Vagina (tissue), 2 donors: ENCODE results near the gene MDK. TPM values are rescaled to one million over a fixed set of nuclear protein-coding genes. Genes with fewer than 3 reads are reported as not detected.

ENCODE experiments used
- DNase-seq, 2 donors: peaks; one replicate each; pipeline ENCODE4 v3.0.0-alpha.2; 2017; ENCODE audit errors: extremely low spot score in 2 of 2
- H3K27ac ChIP-seq: fragments of 200-600 bp; sonication (generic); one replicate; pipeline ENCODE4 v1.5.1; 2019
- H3K27me3 ChIP-seq: fragments of 200-600 bp; sonication (generic); one replicate; pipeline ENCODE4 v1.5.1; 2019
- H3K36me3 ChIP-seq, 2 donors: fragments of 200-600 bp; sonication (generic); one replicate each; pipeline ENCODE4 v1.5.1; 2017 to 2019
- H3K4me1 ChIP-seq: fragments of 200-600 bp; sonication (generic); one replicate; pipeline ENCODE4 v1.5.1; 2019
- H3K4me3 ChIP-seq, 2 donors: fragments of 200-600 bp; sonication (generic); 1 replicate in 1 of 2; 2 replicates in 1 of 2; pipeline ENCODE4 v1.5.1; 2016 to 2019
- H3K9me3 ChIP-seq: fragments of 200-600 bp; sonication (generic); one replicate; pipeline ENCODE4 v1.5.1; 2019
- CTCF ChIP-seq, 3 experiments: fragments of 450-650 bp in 2 of 3; fragments of 200-600 bp in 1 of 3; sonication (generic) in 1 of 3; IDR thresholded peaks; one replicate each; pipeline ENCODE4 v1.5.1; 2017 to 2019; ENCODE audit warnings: antibody characterized with exemption in 3 of 3, mild to moderate bottlenecking in 2 of 3, moderate library complexity in 2 of 3
- POLR2A ChIP-seq, 2 donors: fragments of 450-650 bp; IDR thresholded peaks; one replicate each; pipeline ENCODE4 v1.6.1; 2017; ENCODE audit warnings: antibody characterized with exemption in 2 of 2, mild to moderate bottlenecking in 2 of 2, moderate library complexity in 2 of 2
- POLR2AphosphoS5 ChIP-seq, 2 donors: sonication (generic); formaldehyde crosslinking; IDR thresholded peaks; one replicate each; pipeline ENCODE4 v1.9.0; 2017; ENCODE audit warnings: antibody characterized with exemption in 2 of 2, mild to moderate bottlenecking in 2 of 2, low read depth in 1 of 2; ENCODE audit not compliant: insufficient read depth in 1 of 2
- intact Hi-C: fragments of 100-400 bp; cut with DNase I; formaldehyde crosslinking; loops from one replicate; pipeline ENCODE4 v1.15.1; 2023
- total RNA-seq: library from RNA; depleted of rRNA; stranded (reverse); fragments of >200 nt; gene quantifications from one replicate; pipeline ENCODE4 v1.2.3, GENCODE V29; 2016

Gene MDK
- total RNA-seq, 1 donor from 2014 or later: 142 TPM

- no peaks in the 10 kb centered on the region for H3K9me3 ChIP-seq
Observed at GRCh38 chr11:46338636-46338987, 42.9 kb upstream of the MDK start.

GRCh38 chr11:46338988-46339666 is 42.3 kb upstream of the MDK start:
- Histone ChIP-seq H3K27ac (peak overlapping the region; percentile 71), H3K4me3 (peak overlapping the region; percentile 27 to 33), H3K9me3 (no peaks in the 10 kb centered on the region), H3K4me1 (peaks cover 26% of the 10 kb centered on the region), H3K27me3 (peaks cover under 1% of the 10 kb centered on the region), H3K36me3 (no peaks in the 10 kb centered on the region)
- TF ChIP-seq POLR2A (IDR thresholded peaks at IDR 0.05) (no peak), POLR2AphosphoS5 (IDR thresholded peaks at IDR 0.05; ENCODE audit: insufficient read depth in 1 of 2, low read depth in 1 of 2) (peak in 1 of 2 donors; percentile 37)
- DNase-seq: no peak
- intact Hi-C loops: no loop called here

More at GRCh38 chr11:46338636-46338987, 42.9 kb upstream of the MDK start:
- intact Hi-C loops: no loop called here
- Histone ChIP-seq H3K36me3 (no peaks in the 10 kb centered on the region), H3K4me1 (peaks cover 29% of the 10 kb centered on the region), H3K27me3 (peaks cover 4% of the 10 kb centered on the region), H3K27ac (peak overlapping the region; percentile 71), H3K4me3 (peak overlapping the region; percentile 27 to 33)
- no peak for TF ChIP-seq POLR2AphosphoS5 (IDR thresholded peaks at IDR 0.05; ENCODE audit: insufficient read depth in 1 of 2, low read depth in 1 of 2)
- no peak for DNase-seq

GRCh38 chr11:46339816-46340215 is 41.7 kb upstream of the MDK start:
- no peaks in the 10 kb centered on the region for H3K9me3 ChIP-seq
- H3K27me3 ChIP-seq: no peaks in the 10 kb centered on the region
- TF ChIP-seq POLR2A (IDR thresholded peaks at IDR 0.05) (no peak), CTCF (IDR thresholded peaks at IDR 0.05) (no peak), POLR2AphosphoS5 (IDR thresholded peaks at IDR 0.05; ENCODE audit: insufficient read depth in 1 of 2, low read depth in 1 of 2) (no peak)
- H3K36me3 ChIP-seq: no peaks in the 10 kb centered on the region
- intact Hi-C loops: no loop called here
- peaks cover 26% of the 10 kb centered on the region for H3K4me1 ChIP-seq
- no peak overlapping the region for H3K4me3 ChIP-seq
- DNase-seq: no peak
- peak overlapping the region; percentile 71 for H3K27ac ChIP-seq

GRCh38 chr11:46341454-46341853 is 40.0 kb upstream of the MDK start:
- no peak for DNase-seq
- TF ChIP-seq CTCF (IDR thresholded peaks at IDR 0.05) (no peak), POLR2A (IDR thresholded peaks at IDR 0.05) (no peak), POLR2AphosphoS5 (IDR thresholded peaks at IDR 0.05; ENCODE audit: insufficient read depth in 1 of 2, low read depth in 1 of 2) (no peak)
- Histone ChIP-seq H3K27me3 (no peaks in the 10 kb centered on the region), H3K9me3 (no peaks in the 10 kb centered on the region), H3K4me3 (no peak overlapping the region), H3K27ac (no peak overlapping the region), H3K4me1 (peaks cover 33% of the 10 kb centered on the region), H3K36me3 (no peaks in the 10 kb centered on the region)
- intact Hi-C loops: no loop called here

GRCh38 chr11:46342239-46342638 is 39.2 kb upstream of the MDK start:
- H3K4me3 ChIP-seq: no peak overlapping the region
- TF ChIP-seq POLR2A (IDR thresholded peaks at IDR 0.05): no peak
- no peak overlapping the region for H3K27ac ChIP-seq
- H3K4me1 ChIP-seq: peaks cover 39% of the 10 kb centered on the region
- no peaks in the 10 kb centered on the region for H3K27me3 ChIP-seq
- no peak for DNase-seq
- H3K9me3 ChIP-seq: no peaks in the 10 kb centered on the region
- H3K36me3 ChIP-seq: no peaks in the 10 kb centered on the region
- intact Hi-C loops: no loop called here

GRCh38 chr11:46343520-46343919 is 37.9 kb upstream of the MDK start:
- Histone ChIP-seq H3K4me1 (peaks cover 42% of the 10 kb centered on the region), H3K27ac (no peak overlapping the region), H3K27me3 (no peaks in the 10 kb centered on the region), H3K4me3 (no peak overlapping the region), H3K36me3 (no peaks in the 10 kb centered on the region), H3K9me3 (no peaks in the 10 kb centered on the region)
- TF ChIP-seq POLR2AphosphoS5 (IDR thresholded peaks at IDR 0.05; ENCODE audit: insufficient read depth in 1 of 2, low read depth in 1 of 2) (no peak), CTCF (IDR thresholded peaks at IDR 0.05) (no peak), POLR2A (IDR thresholded peaks at IDR 0.05) (no peak)
- intact Hi-C loops: no loop called here
- no peak for DNase-seq
